Pulmonary artery endothelial cell (primary cell): Measurements from ENCODE around the gene ODAD2. TPM values are rescaled to one million over a fixed set of nuclear protein-coding genes. Genes with fewer than 3 reads are reported as not detected.
A peak's percentile ranks its signal among the peaks of the same experiment; 100 is the strongest.
"Not testable (repeated sequence)": the region's sequence is repeated elsewhere in the genome, so short reads cannot be mapped to it uniquely, and the experiment has no call there.

Source experiments
- DNase-seq: peaks from one replicate; pipeline ENCODE4 v3.0.0-alpha.2; 2011; ENCODE audit warnings: low read depth, low spot score
- total RNA-seq: library from RNA; depleted of rRNA; stranded (reverse); fragments of >200 nt; gene quantifications from 2 replicates; pipeline ENCODE4 v1.2.3, GENCODE V29; 2014

Gene ODAD2
- total RNA-seq, result 0.20 and 0.32 TPM in 2 replicates

- DNase-seq, result no peak
Measured at GRCh38 chr10:27998954-27999275, at the start of gene ODAD2. Gene ODAD2 (minus strand): TSS chr10:27999079. CDS start chr10:27995142, 3,937 bp downstream.

GRCh38 chr10:28047061-28047460 is 48.2 kb upstream of the ODAD2 start:
- no peak for DNase-seq

- no peak for DNase-seq
Measured at GRCh38 chr10:28046579-28046978, 47.7 kb upstream of the ODAD2 start.

- DNase-seq, result no peak
Measured at GRCh38 chr10:28043941-28044340, 45.1 kb upstream of the ODAD2 start.

GRCh38 chr10:28036587-28036986 is 37.7 kb upstream of the ODAD2 start:
- no peak for DNase-seq

GRCh38 chr10:28020993-28021982 is 22.4 kb upstream of the ODAD2 start:
- DNase-seq, result no peak

- no peak for DNase-seq
Measured at GRCh38 chr10:28020080-28020860, 21.4 kb upstream of the ODAD2 start.

- DNase-seq, result no peak
Measured at GRCh38 chr10:28014651-28015050, 15.8 kb upstream of the ODAD2 start.

GRCh38 chr10:28012990-28013515 is 14.2 kb upstream of the ODAD2 start:
- DNase-seq, result no peak

GRCh38 chr10:28010821-28011220 is 11.9 kb upstream of the ODAD2 start:
- DNase-seq, result no peak

- DNase-seq, result peak; percentile 22
Measured at GRCh38 chr10:28008054-28008453, 9.2 kb upstream of the ODAD2 start.

GRCh38 chr10:28001353-28001752 is 2.5 kb upstream of the ODAD2 start:
- no peak for DNase-seq

GRCh38 chr10:27998178-27998953 is 513 bp downstream of the ODAD2 start:
- no peak for DNase-seq

GRCh38 chr10:27997865-27998177 is 1.1 kb downstream of the ODAD2 start:
- DNase-seq, result no peak

GRCh38 chr10:27995311-27995710 is 3.6 kb downstream of the ODAD2 start:
- no peak for DNase-seq

- DNase-seq, result not testable (repeated sequence)
Measured at GRCh38 chr10:27989357-27989756, 9.5 kb downstream of the ODAD2 start.

- no peak for DNase-seq
Measured at GRCh38 chr10:27986821-27987220, 12.1 kb downstream of the ODAD2 start.

- no peak for DNase-seq
Measured at GRCh38 chr10:27982875-27983543, 15.9 kb downstream of the ODAD2 start.

GRCh38 chr10:27981744-27982143 is 17.1 kb downstream of the ODAD2 start:
- no peak for DNase-seq

- DNase-seq, result not testable (repeated sequence)
Measured at GRCh38 chr10:27970795-27971194, 28.1 kb downstream of the ODAD2 start.

GRCh38 chr10:27969931-27970330 is 28.9 kb downstream of the ODAD2 start:
- not testable (repeated sequence) for DNase-seq
